OCI-LY7 (cell line): ENCODE results near the gene ENG. TPM values are rescaled to one million over a fixed set of nuclear protein-coding genes. Genes with fewer than 3 reads are reported as not detected.

ENCODE experiments used
- BruUV-seq: library from RNA; stranded (reverse); fragments of 400-500 nt; replicated peaks from 2 replicates; lab custom pipeline; 2021; lab: Mats Ljungman, UMichigan
- CTCF ChIA-PET: fragments of 300-600 bp; sonication (Branson Sonifier 250); formaldehyde crosslinking; loops from one replicate; lab custom pipeline; 2022; ENCODE audit warnings: antibody characterized with exemption; ENCODE audit not compliant: unreplicated experiment; lab: Charles Lee
- POLR2A ChIA-PET: fragments of 300-600 bp; sonication (Branson Sonifier 250); formaldehyde crosslinking; loops from one replicate; lab custom pipeline; 2022; ENCODE audit warnings: antibody characterized with exemption; lab: Charles Lee
- DNase-seq: peaks from one replicate; pipeline ENCODE4 v3.0.0-alpha.2; 2015; ENCODE audit warnings: low spot score
- H2AFZ ChIP-seq: fragments of 200-600 bp; sonication (generic), shearing (Covaris generic); 2 replicates; pipeline ENCODE4 v1.6.1; 2014; ENCODE audit warnings: mild to moderate bottlenecking, antibody characterized with exemption, low read length, moderate library complexity
- H3K27ac ChIP-seq: fragments of 200-600 bp; sonication (generic); 2 replicates; pipeline ENCODE4 v1.5.1; 2014; ENCODE audit warnings: mixed run types, low read depth, mild to moderate bottlenecking, moderate library complexity, low read length, inconsistent platforms; ENCODE audit not compliant: poor library complexity, severe bottlenecking
- H3K36me3 ChIP-seq: fragments of 200-600 bp; sonication (generic); 2 replicates; pipeline ENCODE4 v1.6.1; 2014; ENCODE audit warnings: mild to moderate bottlenecking, antibody characterized with exemption, low read length, moderate library complexity, mixed read lengths; ENCODE audit not compliant: insufficient read depth
- H3K4me1 ChIP-seq: fragments of 200-600 bp; sonication (generic); 2 replicates; pipeline ENCODE4 v1.5.1; 2014; ENCODE audit warnings: mild to moderate bottlenecking, low read length; ENCODE audit not compliant: insufficient read depth, poor library complexity, severe bottlenecking
- H3K4me2 ChIP-seq: fragments of 200-600 bp; sonication (generic); 2 replicates; pipeline ENCODE4 v1.6.1; 2014; ENCODE audit warnings: mild to moderate bottlenecking, low read length
- H3K4me3 ChIP-seq: fragments of 200-600 bp; sonication (generic); 2 replicates; pipeline ENCODE4 v1.5.1; 2014; ENCODE audit warnings: mild to moderate bottlenecking, low read depth, low read length; ENCODE audit not compliant: poor library complexity, severe bottlenecking
- H3K79me2 ChIP-seq: fragments of 200-600 bp; sonication (generic); 2 replicates; pipeline ENCODE4 v1.6.1; 2016; ENCODE audit warnings: low read depth, mild to moderate bottlenecking, low read length, moderate library complexity, mixed read lengths; ENCODE audit not compliant: insufficient read depth
- H3K9me2 ChIP-seq: fragments of 200-600 bp; sonication (generic); 2 replicates; pipeline ENCODE4 v1.6.1; 2016; ENCODE audit warnings: mild to moderate bottlenecking, low read length, mixed read lengths; ENCODE audit not compliant: insufficient read depth
- H3K9me3 ChIP-seq: fragments of 200-600 bp; sonication (generic); 2 replicates; pipeline ENCODE4 v1.6.1; 2014; ENCODE audit warnings: mild to moderate bottlenecking, mixed run types, low read length, mixed read lengths
- H4K20me1 ChIP-seq: fragments of 200-600 bp; sonication (generic); 2 replicates; pipeline ENCODE4 v1.6.1; 2014; ENCODE audit warnings: mild to moderate bottlenecking, antibody characterized with exemption, low read length, moderate library complexity, mixed read lengths; ENCODE audit not compliant: insufficient read depth
- EZH2phosphoT487 ChIP-seq: fragments of 200-600 bp; sonication (generic); IDR thresholded peaks from 2 replicates; pipeline ENCODE4 v1.6.1; 2018; ENCODE audit warnings: low read depth, borderline replicate concordance, mild to moderate bottlenecking, mixed run types, antibody characterized with exemption, low read length, moderate library complexity, mixed read lengths
- intact Hi-C: fragments of 100-400 bp; cut with micrococcal nuclease; formaldehyde crosslinking; loops from one replicate; pipeline ENCODE4 v1.10.0; 2022; ENCODE audit not compliant: unreplicated experiment
- total RNA-seq, 2 experiments: library from RNA; depleted of rRNA in 1 of 2; stranded (reverse); fragments of >200 nt in 1 of 2; shearing (Covaris generic) in 1 of 2; gene quantifications; 2 replicates each; pipeline ENCODE4 v1.2.3, GENCODE V29; 2014 to 2022
- TF ChIP-seq, protein P1 (sequence below): fragments of 200-600 bp; sonication (generic); conservative IDR thresholded peaks from 2 replicates; pipeline ENCODE4 v1.5.1; 2014; ENCODE audit warnings: mild to moderate bottlenecking, antibody characterized with exemption, low read length, moderate library complexity, mixed read lengths

Gene ENG
- total RNA-seq, 2 experiments from 2014 or later: not detected

DNA sequence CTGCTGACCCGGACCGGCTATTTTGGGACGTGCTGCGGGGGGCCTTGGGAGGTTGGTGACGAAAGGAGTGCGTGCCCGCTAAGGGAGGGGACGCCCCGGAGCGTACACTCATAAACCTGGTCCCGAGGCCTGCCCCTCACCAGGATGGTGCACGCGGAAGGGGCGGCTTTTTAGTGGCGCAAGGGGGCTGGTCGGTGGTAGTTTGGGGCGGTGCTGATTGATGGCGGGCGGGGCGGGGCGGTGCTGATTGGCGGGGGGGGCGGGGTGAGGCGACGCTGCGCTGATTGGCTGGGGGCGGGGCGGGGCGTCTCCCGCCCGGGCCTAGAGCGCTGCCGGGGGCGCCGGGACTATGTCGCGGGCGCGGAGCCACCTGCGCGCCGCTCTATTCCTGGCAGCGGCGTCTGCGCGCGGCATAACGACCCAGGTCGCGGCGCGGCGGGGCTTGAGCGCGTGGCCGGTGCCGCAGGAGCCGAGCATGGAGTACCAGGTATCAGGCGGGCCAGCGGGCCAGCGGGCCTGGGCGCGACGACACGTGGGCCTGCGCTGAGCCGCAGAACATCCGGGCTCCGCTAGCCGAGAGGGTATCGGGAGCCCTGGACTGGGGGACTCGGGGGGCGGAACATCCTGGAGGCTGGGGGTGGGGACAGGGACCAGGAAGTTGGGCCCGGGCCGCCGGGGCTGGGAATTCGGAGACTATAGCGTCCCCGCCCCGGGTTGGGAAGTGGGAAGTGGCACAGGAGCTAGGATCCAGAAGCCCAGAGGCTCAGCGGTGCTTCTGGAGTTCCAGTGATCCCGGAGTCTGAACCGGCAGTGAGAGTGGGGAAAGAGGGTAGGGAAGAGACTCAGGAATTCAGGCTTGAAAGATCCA, 51.6 kb downstream of the ENG start, which contains the start of gene FPGS:
FPGS (plus strand) TSS at position 307 of the 868 bp plus-strand sequence; CDS start at position 350, 43 bp downstream.
- Histone ChIP-seq H2AFZ (peak within 1 kb of the TSS; percentile 71; the same call in 1 of the 2 replicates), H3K27ac (peak within 1 kb of the TSS; percentile 78), H4K20me1 (no peaks in the 10 kb centered on the region), H3K9me2 (no peaks in the 10 kb centered on the region), H3K79me2 (peaks cover 29% of the 10 kb centered on the region), H3K4me3 (peak within 1 kb of the TSS; percentile 98), H3K4me2 (peak within 1 kb of the TSS; percentile 93), H3K9me3 (no peaks in the 10 kb centered on the region), H3K36me3 (peaks cover 36% of the 10 kb centered on the region), H3K4me1 (peaks cover 47% of the 10 kb centered on the region)
- intact Hi-C loops: loop anchor here (2.0 to 5.0 kb wide), 2 partner anchors 16 to 114 kb away; partner anchors contain the start of genes CDK9 and ST6GALNAC4
- POLR2A ChIA-PET: interaction anchor here (0.8 to 1.5 kb wide), 2 partner anchors 24 to 114 kb away, joined by 4 to 5 read pairs; partner anchors contain the start of genes SH2D3C and ST6GALNAC4
- BruUV-seq: no TSS peak
- DNase-seq: peak; percentile 92
- no peak for TF ChIP-seq EZH2phosphoT487
- TF ChIP-seq, protein P1, sequence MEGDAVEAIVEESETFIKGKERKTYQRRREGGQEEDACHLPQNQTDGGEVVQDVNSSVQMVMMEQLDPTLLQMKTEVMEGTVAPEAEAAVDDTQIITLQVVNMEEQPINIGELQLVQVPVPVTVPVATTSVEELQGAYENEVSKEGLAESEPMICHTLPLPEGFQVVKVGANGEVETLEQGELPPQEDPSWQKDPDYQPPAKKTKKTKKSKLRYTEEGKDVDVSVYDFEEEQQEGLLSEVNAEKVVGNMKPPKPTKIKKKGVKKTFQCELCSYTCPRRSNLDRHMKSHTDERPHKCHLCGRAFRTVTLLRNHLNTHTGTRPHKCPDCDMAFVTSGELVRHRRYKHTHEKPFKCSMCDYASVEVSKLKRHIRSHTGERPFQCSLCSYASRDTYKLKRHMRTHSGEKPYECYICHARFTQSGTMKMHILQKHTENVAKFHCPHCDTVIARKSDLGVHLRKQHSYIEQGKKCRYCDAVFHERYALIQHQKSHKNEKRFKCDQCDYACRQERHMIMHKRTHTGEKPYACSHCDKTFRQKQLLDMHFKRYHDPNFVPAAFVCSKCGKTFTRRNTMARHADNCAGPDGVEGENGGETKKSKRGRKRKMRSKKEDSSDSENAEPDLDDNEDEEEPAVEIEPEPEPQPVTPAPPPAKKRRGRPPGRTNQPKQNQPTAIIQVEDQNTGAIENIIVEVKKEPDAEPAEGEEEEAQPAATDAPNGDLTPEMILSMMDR: no peak
- CTCF ChIA-PET: interaction anchor here (0.5 kb wide), 1 partner anchor 58 kb away, joined by 3 read pairs; no protein-coding TSS in a partner anchor

DNA sequence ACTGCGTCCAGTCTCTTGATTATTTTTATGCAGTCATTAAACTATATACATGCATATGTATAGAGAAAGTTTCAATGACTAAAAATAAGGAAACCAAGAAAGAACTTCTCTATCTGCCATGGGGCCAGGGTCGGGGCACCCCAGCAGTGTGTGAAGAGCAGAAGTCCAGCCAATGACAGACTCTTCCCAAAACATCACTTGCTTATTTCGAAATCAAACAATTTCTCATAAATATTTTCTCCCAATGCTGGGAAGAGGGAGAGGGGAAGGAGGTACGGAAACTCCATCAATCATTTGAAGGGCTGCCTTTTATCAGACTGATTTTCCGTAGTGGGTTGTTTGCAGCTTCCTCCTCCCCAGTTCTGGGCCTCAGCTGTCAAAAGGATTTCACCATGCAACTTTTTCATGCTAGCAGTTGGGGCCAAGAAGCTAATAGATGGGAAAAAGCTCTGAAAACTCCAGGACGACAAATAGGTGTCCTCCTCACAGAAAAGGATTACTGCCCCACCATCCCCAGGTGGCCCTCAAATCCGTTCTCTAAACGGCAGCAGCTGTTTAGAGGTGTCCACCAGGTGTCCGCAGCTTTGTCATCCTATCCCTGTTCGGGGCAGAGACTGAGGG, 52.4 kb downstream of the ENG start:
- H2AFZ ChIP-seq: peak overlapping the region; percentile 71; the same call in 1 of the 2 replicates
- BruUV-seq: TSS peak; percentile 98
- intact Hi-C loops: loop anchor here (2.0 to 5.0 kb wide), 2 partner anchors 15 to 115 kb away; partner anchors contain the start of genes CDK9 and ST6GALNAC4
- no peak for DNase-seq
- H3K79me2 ChIP-seq: peaks cover 29% of the 10 kb centered on the region
- no peaks in the 10 kb centered on the region for H3K9me3 ChIP-seq
- TF ChIP-seq, protein P1: peak; percentile 35; the same call in 1 of the 2 replicates
- no peak for TF ChIP-seq EZH2phosphoT487
- ChIA-PET POLR2A (interaction anchor here (0.7 to 1.5 kb wide), 4 partner anchors 23 to 114 kb away, joined by 3 to 5 read pairs (median 4); partner anchors contain the start of genes SH2D3C, ST6GALNAC4 and TOR2A), CTCF (interaction anchor here (0.5 kb wide), 1 partner anchor 58 kb away, joined by 3 read pairs; no protein-coding TSS in a partner anchor)
- H3K9me2 ChIP-seq: no peaks in the 10 kb centered on the region
- no peaks in the 10 kb centered on the region for H4K20me1 ChIP-seq
- peak overlapping the region; percentile 98 for H3K4me3 ChIP-seq
- H3K36me3 ChIP-seq: peaks cover 29% of the 10 kb centered on the region
- peaks cover 55% of the 10 kb centered on the region for H3K4me1 ChIP-seq
- peak overlapping the region; percentile 93 for H3K4me2 ChIP-seq
- peak overlapping the region; percentile 78 for H3K27ac ChIP-seq
